Mesodermal cell (in vitro differentiated cells): Measurements from ENCODE around the gene PCDHA5.

Source experiments
- H3K27ac ChIP-seq: 2 replicates; pipeline ENCODE4 v1.7.0; 2013; ENCODE audit warnings: mild to moderate bottlenecking, low read depth, low read length, moderate library complexity; ENCODE audit not compliant: severe bottlenecking
- H3K36me3 ChIP-seq: 2 replicates; pipeline ENCODE4 v1.7.1; 2013; ENCODE audit warnings: mild to moderate bottlenecking, low read length, moderate library complexity; ENCODE audit not compliant: control insufficient read depth, insufficient read depth
- H3K4me1 ChIP-seq: one replicate; pipeline ENCODE4 v1.7.1; 2013; ENCODE audit warnings: mild to moderate bottlenecking, low read length; ENCODE audit not compliant: insufficient read depth, control insufficient read depth, poor library complexity, severe bottlenecking
- H3K4me3 ChIP-seq: 2 replicates; pipeline ENCODE4 v1.7.0; 2013; ENCODE audit warnings: low read length, control low read depth, mild to moderate bottlenecking; ENCODE audit not compliant: insufficient read depth, poor library complexity, severe bottlenecking; ENCODE audit errors: extremely low read depth
- H3K9me3 ChIP-seq: 2 replicates; pipeline ENCODE4 v1.7.1; 2013; ENCODE audit warnings: mild to moderate bottlenecking, low read length, moderate library complexity; ENCODE audit not compliant: control insufficient read depth
- WGBS, 2 experiments: methylation state at CpG; one replicate each; pipeline ENCODE4 v1.1.5; 2013; ENCODE audit warnings: missing lambda C conversion rate in 2 of 2; ENCODE audit not compliant: insufficient coverage in 2 of 2; 5-methylcytosine and 5-hydroxymethylcytosine counted together

The PCDHA5 gene

GRCh38 chr5:140870221-140871201 lies 49.1 kb downstream of the PCDHA5 start:
- Histone ChIP-seq H3K36me3 (no peaks in the 10 kb centered on the region), H3K27ac (no peak overlapping the region), H3K4me1 (no peaks in the 10 kb centered on the region), H3K4me3 (no peak overlapping the region), H3K9me3 (peaks cover 12% of the 10 kb centered on the region)
- WGBS, 2 experiments = 96 to 98% methylated on average over 100 to 114 of the region's 114 CpGs
